C1 segment of cervical spinal cord (tissue), 14 donors: Measurements from ENCODE around the gene JPT1.

Experiments used
- DNase-seq, 14 donors: peaks; one replicate each; lab custom pipeline; 2025; lab: John Stamatoyannopoulos, UW

Gene JPT1

DNA sequence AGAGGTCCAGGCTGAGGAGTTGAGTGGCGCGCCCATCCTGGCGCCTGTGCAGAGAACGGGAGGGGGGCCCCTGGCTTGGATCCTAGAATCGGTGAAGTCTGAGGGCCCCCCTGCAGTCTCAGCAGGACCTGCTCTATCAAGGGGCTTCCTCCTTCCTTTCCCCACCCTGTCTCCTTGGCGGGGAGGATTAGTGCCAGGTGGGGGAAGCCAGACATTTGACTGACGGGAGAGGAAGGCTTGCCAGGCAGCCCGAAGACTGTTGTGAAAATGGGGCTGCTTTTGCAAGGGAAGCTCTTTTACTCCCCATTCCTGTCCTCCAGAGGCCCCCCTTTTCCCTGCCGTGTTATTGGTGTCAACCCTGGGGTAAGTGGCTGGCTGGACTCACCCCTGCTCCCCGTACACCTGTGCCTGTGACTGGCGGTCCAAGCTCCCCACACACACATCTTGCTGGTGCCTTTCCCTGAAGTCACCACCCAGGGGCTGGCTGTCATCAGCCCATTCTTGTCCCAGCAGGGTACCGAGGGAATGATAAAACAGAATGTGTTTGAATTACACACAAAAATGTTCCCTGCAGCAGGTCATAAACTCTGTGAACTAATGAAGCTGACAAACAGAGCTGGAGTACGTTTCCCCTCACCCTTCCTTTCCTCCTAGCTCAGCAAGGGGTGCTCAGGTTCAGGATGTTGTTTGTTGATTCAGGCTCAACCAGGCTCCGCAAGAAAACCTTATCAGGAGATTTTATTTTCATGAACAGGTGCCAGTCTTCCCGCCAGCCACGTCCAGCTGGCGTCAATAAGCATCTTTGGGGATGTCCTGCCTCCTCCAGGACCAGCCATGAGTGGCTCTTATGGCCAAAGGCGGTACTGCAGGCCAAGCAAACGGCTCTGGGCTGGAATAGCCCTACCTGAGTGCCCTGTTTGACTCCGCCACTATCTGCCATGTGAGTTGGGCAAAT is 48.9 kb downstream of the JPT1 start:
- DNase-seq = peak in 3 of 14 donors; percentile 16 to 80 (median 26)

DNA sequence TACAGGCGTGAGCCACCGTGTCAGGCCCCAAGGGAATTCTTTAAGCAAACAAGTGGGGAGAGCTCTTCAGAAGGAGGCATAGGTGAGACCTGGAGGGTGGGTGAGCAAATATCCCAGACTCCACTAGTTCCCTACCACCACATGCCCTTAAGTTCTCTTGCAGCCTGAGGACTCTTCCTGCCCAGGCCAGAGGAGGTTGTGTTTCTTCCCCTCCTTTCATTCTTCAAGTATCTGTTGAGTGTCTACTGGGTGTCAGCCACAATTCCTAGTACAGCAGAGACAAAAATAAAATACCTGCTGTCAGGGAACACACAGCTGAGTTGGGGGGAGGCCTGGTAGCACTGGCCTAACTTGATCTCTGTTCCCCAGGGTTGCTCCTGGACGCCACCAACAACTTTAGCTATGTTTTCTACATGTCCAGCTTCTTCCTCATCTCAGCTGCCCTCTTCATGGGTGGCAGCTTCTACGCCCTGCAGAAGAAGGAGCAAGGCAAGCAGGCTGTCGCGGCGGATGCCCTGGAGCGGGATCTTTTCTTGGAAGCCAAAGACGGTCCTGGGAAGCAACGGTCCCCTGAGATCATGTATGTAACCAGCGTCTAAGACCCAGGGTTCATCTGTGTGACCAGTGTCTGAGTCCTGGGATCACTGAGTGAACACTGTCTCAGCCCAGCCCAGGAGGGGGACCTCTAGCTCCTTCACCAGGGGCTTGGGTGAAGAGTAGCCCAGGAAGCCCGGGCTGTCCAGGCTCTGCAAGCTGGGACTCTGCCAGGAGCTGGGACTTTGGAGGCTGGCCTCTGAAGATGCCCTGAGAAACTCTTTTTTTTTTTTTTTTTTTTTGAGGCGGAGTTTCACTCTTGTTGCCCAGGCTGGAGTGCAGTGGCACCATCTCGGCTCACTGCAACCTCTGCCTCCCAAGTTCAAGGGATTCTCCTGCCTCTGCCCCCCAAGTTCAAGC is 50.4 kb downstream of the JPT1 start:
- DNase-seq = no peak

DNA sequence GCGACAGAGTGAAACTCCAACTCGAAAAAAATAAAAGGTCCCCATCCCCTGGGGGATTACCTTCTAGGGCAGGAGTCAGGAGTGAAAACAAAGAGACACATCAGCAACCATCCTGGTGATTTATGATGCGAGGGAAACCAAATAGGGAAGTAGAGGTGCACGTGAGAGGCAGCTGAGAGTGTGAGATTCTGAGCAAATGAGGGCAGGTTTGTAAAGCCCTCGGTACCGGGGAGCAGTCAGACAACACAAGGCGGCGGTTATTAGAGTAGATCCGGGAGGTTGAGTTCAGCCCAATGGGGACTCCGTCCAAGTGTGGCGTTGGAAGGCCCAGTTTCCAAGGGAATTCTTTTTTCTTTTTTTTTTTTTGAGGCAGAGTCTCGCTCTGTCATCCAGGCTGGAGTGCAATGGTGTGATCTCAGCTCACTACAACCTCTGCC is 51.9 kb downstream of the JPT1 start:
- no peak for DNase-seq

DNA sequence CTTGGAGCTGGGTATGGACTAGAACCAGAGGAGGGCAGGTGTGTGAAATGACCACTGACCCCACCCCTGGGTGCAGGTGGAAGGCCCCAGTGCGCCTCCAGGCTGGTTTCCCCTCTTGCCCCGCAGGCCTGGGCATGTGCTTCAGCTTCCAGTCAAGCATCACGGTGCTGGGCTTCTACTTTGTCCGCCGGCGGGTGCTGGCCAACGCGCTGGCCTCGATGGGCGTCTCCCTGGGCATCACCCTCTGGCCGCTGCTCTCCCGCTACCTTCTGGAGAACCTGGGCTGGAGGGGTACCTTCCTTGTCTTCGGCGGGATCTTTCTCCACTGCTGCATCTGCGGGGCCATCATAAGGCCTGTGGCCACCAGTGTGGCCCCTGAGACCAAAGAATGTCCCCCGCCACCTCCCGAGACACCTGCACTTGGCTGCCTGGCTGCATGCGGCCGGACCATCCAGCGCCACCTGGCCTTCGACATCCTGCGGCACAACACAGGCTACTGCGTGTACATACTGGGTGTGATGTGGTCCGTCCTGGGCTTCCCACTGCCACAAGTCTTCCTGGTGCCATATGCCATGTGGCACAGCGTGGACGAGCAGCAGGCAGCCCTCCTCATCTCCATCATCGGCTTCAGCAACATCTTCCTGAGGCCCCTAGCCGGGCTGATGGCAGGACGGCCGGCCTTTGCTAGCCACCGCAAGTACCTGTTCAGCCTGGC is 54.3 kb downstream of the JPT1 start:
- DNase-seq = no peak

DNA sequence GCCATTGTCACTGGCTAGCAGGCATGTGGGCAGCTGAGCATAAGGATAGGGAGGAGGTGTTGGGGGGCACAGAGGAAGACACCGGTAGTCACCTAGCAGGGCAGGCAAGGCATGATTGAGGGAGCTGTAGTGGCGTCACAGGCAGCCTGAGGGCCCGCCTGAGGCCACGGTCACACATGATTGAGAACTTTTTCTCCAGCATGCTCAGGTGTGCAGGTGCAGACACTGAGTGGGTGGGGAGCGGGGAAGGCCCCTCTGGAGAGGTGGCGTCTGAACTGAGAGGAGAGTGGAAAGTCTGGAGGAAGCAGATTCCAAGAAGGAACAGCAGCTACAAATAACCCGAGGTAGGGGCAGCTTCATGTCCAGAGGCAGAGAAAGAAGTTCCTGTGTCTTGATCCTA is 55.5 kb downstream of the JPT1 start:
- DNase-seq = no peak

DNA sequence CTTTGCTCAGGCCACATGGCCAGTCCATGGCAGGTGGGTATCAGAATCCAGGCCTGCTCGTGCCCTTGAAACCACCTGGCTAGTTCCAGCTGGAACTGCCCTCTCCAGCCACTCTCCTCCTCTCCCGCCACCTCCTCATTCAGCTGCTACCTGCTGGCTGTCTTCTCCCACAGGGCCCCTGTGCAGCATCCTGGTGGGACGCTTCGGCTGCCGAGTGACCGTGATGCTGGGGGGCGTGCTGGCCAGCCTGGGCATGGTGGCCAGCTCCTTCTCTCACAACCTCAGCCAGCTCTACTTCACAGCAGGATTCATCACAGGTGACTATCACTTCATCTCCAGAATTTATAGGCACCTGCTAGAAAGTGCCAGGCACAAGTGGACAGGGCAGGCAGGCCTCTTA is 56.4 kb downstream of the JPT1 start:
- no peak for DNase-seq

DNA sequence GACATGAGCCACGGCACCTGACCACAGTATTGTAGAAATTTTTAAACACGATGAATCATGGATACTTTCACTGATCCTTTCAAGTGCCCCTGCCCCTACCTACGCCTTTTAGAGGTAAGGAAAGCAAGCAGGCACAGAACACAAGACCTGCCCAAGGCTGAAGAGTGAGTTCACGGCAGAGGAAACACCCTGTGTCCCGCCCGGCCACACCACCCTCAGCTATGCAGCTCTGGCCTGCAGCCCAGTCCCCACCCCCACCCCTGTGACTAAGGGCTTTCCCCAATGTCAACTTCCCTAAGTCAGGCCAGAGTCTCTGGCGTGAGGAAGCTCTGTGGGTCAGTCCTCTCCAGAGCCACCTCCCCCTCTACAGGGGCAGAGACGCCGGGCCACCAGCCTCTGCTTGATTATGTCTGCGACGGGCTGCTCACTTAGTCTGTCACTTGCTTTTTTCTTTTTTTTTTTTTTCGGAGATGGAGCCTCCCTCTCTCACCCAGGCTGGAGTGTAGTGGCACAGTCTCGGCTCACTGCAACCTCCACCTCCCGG is 58.2 kb downstream of the JPT1 start:
- peak in 6 of 14 donors; percentile 16 to 56 (median 28) for DNase-seq

DNA sequence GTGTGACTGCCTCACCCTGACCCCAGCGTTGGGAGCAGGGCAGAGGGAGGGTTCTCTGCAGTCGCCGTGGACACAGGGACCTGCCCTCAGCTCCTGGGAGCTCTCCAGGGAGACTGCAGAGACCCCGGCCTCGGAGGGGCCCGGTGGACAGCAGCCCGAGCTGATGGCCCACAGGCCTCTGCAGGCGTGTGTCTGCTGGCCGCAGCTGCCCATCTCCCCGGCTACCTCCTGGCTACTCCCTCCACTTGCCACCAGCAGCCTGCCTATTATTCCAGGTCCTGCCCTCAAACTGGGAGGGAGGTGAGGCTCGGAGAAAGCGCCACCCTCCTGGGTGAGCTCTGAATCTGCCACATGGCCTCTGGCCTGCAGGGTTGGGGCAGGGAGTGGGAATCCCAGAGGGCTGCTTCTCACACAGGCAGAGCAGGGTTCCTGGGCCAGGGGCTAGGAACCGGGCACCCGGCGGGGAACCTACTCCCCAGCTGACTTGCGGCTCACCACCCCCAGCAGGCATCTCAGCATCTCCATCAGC is 59.4 kb downstream of the JPT1 start:
- no peak for DNase-seq

DNA sequence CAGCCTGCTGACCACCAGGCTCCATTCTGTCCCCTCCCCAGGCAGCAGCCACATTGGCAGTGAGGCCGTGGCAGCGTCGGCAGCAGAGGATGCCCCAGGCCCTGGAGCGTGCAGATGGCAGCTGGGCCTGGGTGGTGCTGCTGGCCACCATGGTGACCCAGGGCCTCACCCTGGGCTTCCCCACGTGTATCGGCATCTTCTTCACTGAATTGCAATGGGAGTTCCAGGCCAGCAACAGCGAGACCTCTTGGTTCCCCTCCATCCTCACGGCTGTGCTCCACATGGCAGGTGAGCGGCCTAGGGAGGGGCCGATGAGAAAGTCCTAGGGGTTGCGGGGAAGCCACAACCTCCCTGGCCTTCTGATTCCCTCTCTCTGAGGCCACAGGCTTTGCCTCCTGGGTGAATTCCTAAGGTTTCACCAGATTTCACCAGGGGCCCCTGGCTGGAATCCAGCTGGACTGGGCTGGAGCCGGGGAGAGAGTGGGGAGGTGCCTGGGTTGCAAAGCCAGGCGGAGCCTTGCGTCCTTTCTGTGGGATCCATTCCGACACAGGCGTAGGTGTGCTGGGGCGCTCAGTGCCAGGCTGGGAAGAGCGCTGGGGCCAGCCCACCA is 60.7 kb downstream of the JPT1 start:
- no peak for DNase-seq

DNA sequence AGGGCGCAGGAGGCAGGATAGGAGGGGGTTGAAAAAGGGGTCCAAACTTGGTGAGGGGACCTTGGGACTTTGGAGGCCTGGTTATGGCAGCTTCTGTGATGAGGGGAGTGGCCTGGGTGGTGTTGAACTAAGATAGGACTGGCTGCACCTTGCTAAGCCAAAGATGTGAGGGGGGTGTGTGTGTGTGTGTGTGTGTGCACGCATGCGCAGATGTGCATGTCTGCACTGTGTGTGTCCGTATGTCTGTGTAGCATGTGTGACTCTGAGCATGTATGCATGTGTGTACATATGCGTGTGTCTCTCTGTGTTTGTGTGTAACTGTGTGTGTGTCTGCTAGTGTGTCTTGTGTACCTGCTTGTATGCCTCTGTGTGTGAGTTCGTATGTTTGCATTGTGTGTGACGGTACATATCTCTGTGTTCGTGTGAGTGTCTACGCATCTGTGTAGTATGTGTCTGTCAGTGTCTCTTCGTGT is 62.4 kb downstream of the JPT1 start:
- DNase-seq = no peak

DNA sequence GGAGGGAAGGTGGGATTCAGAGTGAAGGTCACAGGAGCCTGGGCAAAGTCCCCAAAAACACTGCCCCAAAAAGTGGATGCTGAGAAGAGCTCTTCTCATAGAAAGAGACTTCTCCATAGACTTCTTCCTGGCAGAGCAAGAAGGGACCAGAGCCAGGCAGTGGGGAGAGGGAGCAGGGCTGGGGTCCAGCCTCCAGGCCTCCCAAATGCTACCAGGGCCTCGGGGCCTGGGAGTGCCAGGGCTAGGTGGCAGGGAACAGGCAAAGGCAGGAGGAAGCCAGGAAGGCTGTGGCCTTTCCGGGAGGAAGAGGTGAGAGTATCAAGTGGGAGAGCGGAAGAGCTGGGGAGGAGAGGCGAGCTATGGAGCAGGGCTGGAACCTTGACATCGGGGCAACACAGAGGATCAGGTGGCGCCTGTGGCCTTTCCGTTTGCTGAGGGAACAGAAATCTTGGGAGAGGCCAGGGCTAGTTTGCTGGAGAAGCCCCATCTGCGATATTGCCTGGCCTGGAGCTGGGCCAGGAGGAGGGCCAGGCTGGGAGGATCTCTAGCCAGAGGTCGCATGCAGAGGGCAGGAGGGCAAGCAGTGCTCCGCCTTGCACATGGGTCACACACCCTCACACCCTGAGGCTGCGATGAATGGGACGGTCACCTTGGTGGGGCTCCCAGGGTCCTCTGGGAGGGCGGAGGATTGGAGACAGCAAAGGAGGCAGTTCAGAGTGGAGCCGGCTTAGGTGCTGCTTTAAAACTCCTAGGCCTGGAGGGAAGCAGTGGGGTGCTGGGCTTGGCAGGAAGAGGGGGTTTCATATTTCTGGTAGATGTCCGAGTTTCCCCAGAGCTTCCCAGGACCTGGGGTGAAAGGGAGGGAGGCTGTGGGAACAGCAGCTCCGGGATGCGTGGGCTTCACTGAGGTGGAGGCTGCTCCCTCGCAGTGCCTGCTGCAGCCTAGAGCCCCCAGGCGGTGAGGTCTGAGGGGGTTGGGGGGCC is 63.1 kb downstream of the JPT1 start:
- DNase-seq = no peak

DNA sequence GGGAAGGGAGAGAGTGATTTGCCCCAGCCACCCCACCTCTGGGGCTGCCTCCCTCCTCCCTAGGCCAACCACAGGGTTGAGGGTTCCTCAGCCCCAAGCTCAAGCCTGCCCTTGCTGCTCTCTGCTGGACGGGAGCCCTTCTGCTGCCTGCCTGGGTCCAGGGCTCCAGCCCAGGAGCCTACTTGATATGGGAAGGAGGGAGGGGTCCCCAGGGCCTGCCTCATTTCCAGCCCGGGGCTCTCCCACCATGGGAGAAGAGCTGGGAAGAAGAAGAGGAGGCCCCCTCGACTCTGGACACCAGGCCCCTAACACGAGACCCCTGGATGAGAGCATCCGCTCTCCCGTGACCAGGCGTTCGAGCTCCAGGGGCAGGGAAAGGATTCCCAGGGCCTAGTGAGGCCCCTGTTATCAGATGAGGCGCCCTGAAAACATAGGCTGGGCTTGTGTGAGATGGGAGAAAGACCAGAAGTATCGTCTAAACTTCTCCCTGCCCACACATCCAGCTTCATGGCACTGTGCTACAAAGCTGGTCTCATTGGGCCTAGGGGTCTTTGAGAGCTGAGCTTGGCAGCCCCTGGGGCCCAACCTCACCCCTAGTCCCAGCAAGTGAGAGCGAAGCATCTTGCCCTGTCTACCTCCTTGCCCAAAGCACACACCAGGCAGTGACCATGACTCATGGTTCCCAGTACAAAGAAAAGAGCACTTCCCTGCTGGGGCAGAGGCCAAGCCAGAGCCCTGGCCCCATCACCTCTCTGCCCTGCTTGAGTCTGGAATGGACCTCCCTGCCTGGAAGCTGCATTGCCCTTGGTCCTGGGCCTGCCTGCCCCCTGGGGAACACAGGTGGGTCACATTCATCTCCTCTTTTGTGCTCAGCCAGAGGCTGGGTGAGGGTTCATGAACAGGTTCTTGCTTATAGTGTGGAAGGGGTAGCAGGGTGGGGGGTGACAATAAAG is 65.6 kb downstream of the JPT1 start:
- DNase-seq = no peak

DNA sequence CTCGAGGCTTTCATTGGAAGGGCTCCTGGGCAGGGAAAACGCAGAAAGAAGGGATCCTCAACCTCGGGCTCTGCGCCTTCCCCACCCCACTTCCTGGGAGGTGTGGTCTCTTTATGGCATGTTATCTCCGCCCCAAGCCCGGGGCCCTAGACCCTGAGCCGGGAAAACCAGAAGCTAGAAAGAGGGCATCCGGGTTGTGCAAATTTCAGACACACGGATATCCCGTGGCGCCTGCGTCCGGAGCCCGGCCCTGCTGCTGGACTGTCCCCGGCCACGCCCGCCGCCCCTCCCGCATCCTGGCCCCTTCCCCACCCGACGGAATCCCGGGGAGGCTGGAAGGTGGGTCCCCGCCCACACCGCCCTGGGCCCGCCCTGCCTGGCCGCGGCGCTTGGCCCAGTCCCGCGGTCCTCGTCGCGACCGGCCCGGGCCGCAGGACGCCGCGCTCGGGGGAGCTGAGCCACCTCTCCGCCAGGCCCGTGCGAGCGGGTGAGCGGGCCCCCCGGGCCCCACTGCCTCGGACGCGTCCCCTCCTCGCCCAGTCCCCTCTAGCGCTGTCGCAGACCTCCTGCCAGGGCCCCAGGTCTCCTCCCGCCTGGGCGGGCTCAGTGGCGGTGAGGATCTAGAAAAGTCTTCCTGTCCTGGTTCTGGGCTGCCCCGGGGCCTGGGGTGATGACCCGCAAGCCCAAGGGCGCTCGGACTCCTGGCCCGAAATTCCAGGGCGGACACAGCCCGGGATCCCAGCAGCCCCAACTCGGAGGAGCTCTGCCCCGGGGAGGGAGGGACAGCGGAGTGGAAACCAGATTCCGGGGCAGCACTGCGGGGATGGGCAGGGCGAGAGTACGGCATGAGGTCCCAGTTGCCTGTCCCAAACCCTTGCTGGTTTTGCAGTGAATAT is 66.5 kb downstream of the JPT1 start, which contains the start of gene SLC16A5:
SLC16A5 (plus strand) TSS at position 397 of the 896 bp plus-strand sequence. CDS start 5,683 bp downstream, outside the sequence.
- peak in 4 of 14 donors; percentile 15 to 36 (median 30) for DNase-seq

DNA sequence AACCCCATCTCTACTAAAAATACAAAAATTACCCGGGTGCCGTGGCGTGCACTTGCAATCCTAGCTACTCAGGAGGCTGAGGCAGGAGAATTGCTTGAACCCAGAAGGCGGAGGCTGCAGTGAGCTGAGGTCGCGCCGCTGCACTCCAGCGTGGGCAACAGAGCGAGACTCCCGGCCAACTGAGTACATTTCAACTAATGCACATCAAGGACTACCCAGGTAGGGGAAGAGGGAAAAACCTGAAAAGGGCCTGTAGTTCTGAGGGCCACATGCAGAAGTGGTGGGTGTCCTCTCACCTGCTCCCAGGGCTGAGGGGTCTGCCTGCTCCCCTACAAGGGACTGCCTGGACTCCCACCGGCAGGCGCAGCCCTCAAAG is 67.1 kb downstream of the JPT1 start:
- DNase-seq = no peak

DNA sequence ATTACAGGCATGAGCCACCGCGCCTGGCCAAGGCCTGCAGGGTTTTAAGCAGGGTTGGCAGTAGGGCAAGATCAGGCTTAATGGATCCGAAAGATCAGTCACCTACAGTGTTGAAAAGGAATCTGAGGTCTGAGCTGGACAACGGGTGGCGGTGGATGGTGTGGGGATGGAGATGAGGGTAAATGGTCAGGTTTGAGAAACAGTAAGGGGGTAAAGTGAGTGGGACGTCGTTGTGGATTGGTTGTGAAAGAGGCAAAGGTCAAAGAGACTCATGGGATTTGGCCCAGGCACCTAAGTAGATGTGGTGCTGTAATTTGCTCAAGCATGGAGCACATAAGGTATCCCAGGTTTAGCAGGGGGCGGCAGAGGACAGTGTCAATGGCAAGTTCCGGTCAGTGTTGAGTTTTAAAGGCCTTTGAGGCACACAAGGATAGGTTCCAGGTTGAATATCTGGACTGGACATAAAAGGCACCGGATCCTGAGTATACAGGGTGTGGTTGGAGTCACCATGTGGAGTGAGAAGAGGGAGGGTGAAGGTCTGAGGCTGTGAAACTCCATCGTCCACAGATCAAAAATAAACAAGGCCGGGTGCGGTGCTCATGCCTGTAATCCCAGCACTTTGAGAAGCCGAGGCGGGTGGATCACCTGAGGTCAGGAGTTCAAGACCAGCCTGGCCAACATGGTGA is 67.7 kb downstream of the JPT1 start:
- DNase-seq = no peak
